ENCODE data around the gene GNMT. TPM values are rescaled to one million over a fixed set of nuclear protein-coding genes. Genes with fewer than 3 reads are reported as not detected.

GNMT gene
- total and polyA plus RNA-seq, 4 donors = 10.5 to 163 (median 130) TPM

GRCh38 chr6:42937548-42938427, 22.8 kb upstream of the GNMT start:
- WGBS = 64% methylated on average over 13 of the region's 13 CpGs
- peak; percentile 47 for TF ChIP-seq MAX (IDR thresholded peaks at IDR 0.05)
- TF ChIP-seq SP1 (IDR thresholded peaks at IDR 0.05) = peak; percentile 69
- no peak for TF ChIP-seq FOXA2 (IDR thresholded peaks at IDR 0.05)
- no peak for TF ChIP-seq ZBTB33 (IDR thresholded peaks at IDR 0.05)
- peak; percentile 40 to 52 for TF ChIP-seq HNF4A (conservative IDR thresholded peaks at IDR 0.05)
- TF ChIP-seq RXRA (IDR thresholded peaks at IDR 0.05) = peak; percentile 71 to 90
- TF ChIP-seq EGR1 (IDR thresholded peaks at IDR 0.05; ENCODE audit: low read depth in 2 of 2) = no peak
- no peaks in the 10 kb centered on the region for H3K9me3 ChIP-seq (ENCODE audit: control insufficient read depth in 4 of 4, low read length in 3 of 4)
- no peak overlapping the region for H3K4me3 ChIP-seq (ENCODE audit: low read depth in 1 of 3, low read length in 3 of 3)
- peaks cover 23 to 65% (median 55%) of the 10 kb centered on the region in 4 donors for H3K4me1 ChIP-seq (ENCODE audit: control insufficient read depth in 4 of 4, insufficient read depth in 4 of 4, low read length in 3 of 4)
- H3K36me3 ChIP-seq (ENCODE audit: control insufficient read depth in 4 of 4, insufficient read depth in 3 of 4, low read depth in 1 of 4, low read length in 3 of 4) = peaks cover 2 to 19% (median 5%) of the 10 kb centered on the region in 4 donors
- H3K9ac ChIP-seq (ENCODE audit: low read depth in 1 of 2, low read length in 2 of 2) = no peak overlapping the region
- no peaks in the 10 kb centered on the region for H3K27me3 ChIP-seq (ENCODE audit: control insufficient read depth in 4 of 4, insufficient read depth in 4 of 4, low read length in 3 of 4)
- DNase-seq (ENCODE audit: low spot score) = no peak
- H3K27ac ChIP-seq (ENCODE audit: low read depth in 1 of 2, low read length in 2 of 2) = peak overlapping the region; percentile 9 to 83

- no peak for DNase-seq (ENCODE audit: low spot score)
- Histone ChIP-seq H3K27ac (ENCODE audit: low read depth in 1 of 2, low read length in 2 of 2) (peak overlapping the region; percentile 9 to 83), H3K36me3 (ENCODE audit: control insufficient read depth in 4 of 4, insufficient read depth in 3 of 4, low read depth in 1 of 4, low read length in 3 of 4) (peaks cover 2 to 22% (median 5%) of the 10 kb centered on the region in 4 donors), H3K9me3 (ENCODE audit: control insufficient read depth in 4 of 4, low read length in 3 of 4) (no peaks in the 10 kb centered on the region), H3K9ac (ENCODE audit: low read depth in 1 of 2, low read length in 2 of 2) (no peak overlapping the region), H3K4me1 (ENCODE audit: control insufficient read depth in 4 of 4, insufficient read depth in 4 of 4, low read length in 3 of 4) (peaks cover 23 to 58% (median 52%) of the 10 kb centered on the region in 4 donors), H3K4me3 (ENCODE audit: low read depth in 1 of 3, low read length in 3 of 3) (peak overlapping the region in 1 of 3 donors; percentile 21), H3K27me3 (ENCODE audit: control insufficient read depth in 4 of 4, insufficient read depth in 4 of 4, low read length in 3 of 4) (no peaks in the 10 kb centered on the region)
- 85% methylated on average over 5 of the region's 5 CpGs for WGBS
- no peak for TF ChIP-seq YY1 (IDR thresholded peaks at IDR 0.05)
- no peak for TF ChIP-seq ATF3 (IDR thresholded peaks at IDR 0.05)
- no peak for TF ChIP-seq TAF1 (conservative IDR thresholded peaks at IDR 0.05)
- no peak for TF ChIP-seq REST (IDR thresholded peaks at IDR 0.05)
- no peak for TF ChIP-seq GABPA (IDR thresholded peaks at IDR 0.05 in 1 of 2, conservative IDR thresholded peaks at IDR 0.05 in 1 of 2)
- no peak for TF ChIP-seq MAX (IDR thresholded peaks at IDR 0.05)
- TF ChIP-seq SP1 (IDR thresholded peaks at IDR 0.05) = no peak
- no peak for TF ChIP-seq HNF4G (IDR thresholded peaks at IDR 0.05)
- TF ChIP-seq FOXA1 (IDR thresholded peaks at IDR 0.05) = no peak
- no peak for TF ChIP-seq EGR1 (IDR thresholded peaks at IDR 0.05; ENCODE audit: low read depth in 2 of 2)
- TF ChIP-seq JUND (IDR thresholded peaks at IDR 0.05) = no peak
- TF ChIP-seq HNF4A (conservative IDR thresholded peaks at IDR 0.05) = no peak
- no peak for TF ChIP-seq CTCF (IDR thresholded peaks at IDR 0.05; ENCODE audit: low read depth, low read length, missing input control)
- TF ChIP-seq RXRA (IDR thresholded peaks at IDR 0.05) = no peak
- TF ChIP-seq RAD21 (IDR thresholded peaks at IDR 0.05) = no peak
- TF ChIP-seq ZBTB33 (IDR thresholded peaks at IDR 0.05) = no peak
- no peak for TF ChIP-seq NR2F2 (IDR thresholded peaks at IDR 0.05)
- TF ChIP-seq FOXA2 (IDR thresholded peaks at IDR 0.05) = no peak
Observed at GRCh38 chr6:42938428-42938796, 22.1 kb upstream of the GNMT start.
